Fibroblast of lung (primary cell): ENCODE data around the gene SOAT1.

ENCODE experiments used
- CTCF ChIP-seq, 2 donors: IDR thresholded peaks in 1 of 2; conservative IDR thresholded peaks in 1 of 2; 1 replicate in 1 of 2; 2 replicates in 1 of 2; pipeline ENCODE4 v1.5.1; 2011 to 2012; ENCODE audit warnings: low read length in 2 of 2, control low read depth in 1 of 2, inconsistent platforms in 1 of 2, low read depth in 1 of 2, mild to moderate bottlenecking in 1 of 2
- EZH2 ChIP-seq: IDR thresholded peaks from 2 replicates; pipeline ENCODE4 v1.5.1; 2012; ENCODE audit warnings: low read length, control low read depth, mild to moderate bottlenecking; ENCODE audit errors: missing control alignments

- TF ChIP-seq CTCF (conservative IDR thresholded peaks at IDR 0.05 in 1 of 2, IDR thresholded peaks at IDR 0.05 in 1 of 2; ENCODE audit: low read depth in 1 of 2, low read length in 2 of 2): no peak
- no peak for TF ChIP-seq EZH2
Measured at GRCh38 chr1:179322557-179322956, 29.0 kb downstream of the SOAT1 start.
